Measurements from ENCODE around the gene DSCAML1. TPM values are rescaled to one million over a fixed set of nuclear protein-coding genes. Genes with fewer than 3 reads are reported as not detected.
"Not testable (repeated sequence)": the region's sequence is repeated elsewhere in the genome, so short reads cannot be mapped to it uniquely, and the experiment has no call there.

DSCAML1 gene
- total and polyA plus RNA-seq, 3 donors from 2014 or later, result 1.6 to 6.1 (median 3.0) TPM

GRCh38 chr11:117767071-117767470 lies 29.9 kb downstream of the DSCAML1 start:
- Histone ChIP-seq H3K4me1 (no peaks in the 10 kb centered on the region), H3K27me3 (no peaks in the 10 kb centered on the region), H3K27ac (no peak overlapping the region), H3K4me3 (no peak overlapping the region), H3K36me3 (ENCODE audit: low read depth, missing control alignments) (no peaks in the 10 kb centered on the region), H3K9me3 (no peaks in the 10 kb centered on the region)
- no peak for DNase-seq
- intact Hi-C loops (cut with DNase I; ENCODE audit: low total_unique reads), result no loop called here
- TF ChIP-seq CTCF (IDR thresholded peaks at IDR 0.05) (no peak), POLR2A (IDR thresholded peaks at IDR 0.05) (no peak)
- 90 to 94% methylated on average over 10 of the region's 10 CpGs for WGBS, 2 donors

GRCh38 chr11:117766576-117766975 lies 30.4 kb downstream of the DSCAML1 start:
- Histone ChIP-seq H3K27ac (no peak overlapping the region), H3K27me3 (no peaks in the 10 kb centered on the region), H3K4me3 (no peak overlapping the region), H3K9me3 (no peaks in the 10 kb centered on the region), H3K36me3 (ENCODE audit: low read depth, missing control alignments) (no peaks in the 10 kb centered on the region), H3K4me1 (no peaks in the 10 kb centered on the region)
- DNase-seq, result no peak
- WGBS, 2 donors, result 90 to 92% methylated on average over 9 to 10 of the region's 10 CpGs
- TF ChIP-seq POLR2A (IDR thresholded peaks at IDR 0.05) (no peak), CTCF (IDR thresholded peaks at IDR 0.05) (no peak)
- intact Hi-C loops (cut with DNase I; ENCODE audit: low total_unique reads), result no loop called here

DNA sequence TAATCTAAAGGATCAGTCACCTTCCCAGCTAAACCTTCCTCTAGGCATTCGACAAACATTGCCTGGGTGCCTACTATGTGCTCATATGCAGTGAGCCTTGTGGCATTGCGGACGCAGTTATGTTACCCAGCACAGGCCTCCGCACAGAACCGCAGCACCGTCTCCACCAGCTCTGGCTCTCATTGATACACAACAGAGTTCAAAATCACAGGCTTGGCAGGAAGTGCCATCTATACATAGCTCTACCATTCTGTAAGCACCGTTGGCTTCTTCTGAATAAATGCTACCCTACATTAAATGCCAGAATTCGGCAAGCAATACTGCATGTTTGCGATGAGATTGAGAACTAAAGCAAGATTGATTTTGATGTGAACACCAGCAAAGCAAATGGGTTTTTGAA lies 31.0 kb downstream of the DSCAML1 start:
- TF ChIP-seq CTCF (IDR thresholded peaks at IDR 0.05) (no peak), POLR2A (IDR thresholded peaks at IDR 0.05) (no peak)
- no peak overlapping the region for H3K27ac ChIP-seq

DNA sequence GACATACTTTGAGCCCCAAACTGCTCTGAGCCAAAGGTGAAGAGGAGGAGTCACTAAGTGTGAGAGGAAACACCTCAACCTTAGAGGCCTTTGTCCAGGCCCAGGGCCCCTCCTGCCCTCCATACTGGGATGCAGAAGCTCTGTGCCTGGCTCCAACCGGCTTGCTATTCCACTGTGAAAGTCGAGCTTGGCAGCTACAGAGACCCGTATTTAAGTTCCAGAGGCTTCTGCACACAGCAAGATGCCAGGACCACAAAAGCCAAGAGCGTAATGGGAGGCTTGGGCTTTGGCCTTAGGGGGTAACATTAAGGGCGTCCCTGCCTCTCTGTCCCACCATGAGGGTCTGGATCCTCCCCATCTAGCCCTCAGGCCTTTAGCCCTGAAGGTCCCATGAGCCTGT lies 31.9 kb downstream of the DSCAML1 start:
- no peaks in the 10 kb centered on the region for H3K9me3 ChIP-seq
- no peaks in the 10 kb centered on the region for H3K4me1 ChIP-seq
- WGBS, 2 donors, result 75 to 82% methylated on average over 3 to 5 of the region's 5 CpGs
- no peak overlapping the region for H3K4me3 ChIP-seq
- no peak for DNase-seq
- intact Hi-C loops (cut with DNase I; ENCODE audit: low total_unique reads), result no loop called here
- H3K27ac ChIP-seq, result no peak overlapping the region
- H3K36me3 ChIP-seq (ENCODE audit: low read depth, missing control alignments), result no peaks in the 10 kb centered on the region
- TF ChIP-seq POLR2A (IDR thresholded peaks at IDR 0.05) (no peak), CTCF (IDR thresholded peaks at IDR 0.05) (no peak)
- H3K27me3 ChIP-seq, result no peaks in the 10 kb centered on the region

More for the DNA sequence above, 31.0 kb downstream of the DSCAML1 start:
- H3K9me3 ChIP-seq, result no peaks in the 10 kb centered on the region
- H3K4me1 ChIP-seq, result no peaks in the 10 kb centered on the region
- no peaks in the 10 kb centered on the region for H3K36me3 ChIP-seq (ENCODE audit: low read depth, missing control alignments)
- 93 to 95% methylated on average over 9 of the region's 9 CpGs for WGBS, 2 donors
- DNase-seq, result no peak
- H3K27me3 ChIP-seq, result no peaks in the 10 kb centered on the region
- intact Hi-C loops (cut with DNase I; ENCODE audit: low total_unique reads), result no loop called here
- no peak overlapping the region for H3K4me3 ChIP-seq

DNA sequence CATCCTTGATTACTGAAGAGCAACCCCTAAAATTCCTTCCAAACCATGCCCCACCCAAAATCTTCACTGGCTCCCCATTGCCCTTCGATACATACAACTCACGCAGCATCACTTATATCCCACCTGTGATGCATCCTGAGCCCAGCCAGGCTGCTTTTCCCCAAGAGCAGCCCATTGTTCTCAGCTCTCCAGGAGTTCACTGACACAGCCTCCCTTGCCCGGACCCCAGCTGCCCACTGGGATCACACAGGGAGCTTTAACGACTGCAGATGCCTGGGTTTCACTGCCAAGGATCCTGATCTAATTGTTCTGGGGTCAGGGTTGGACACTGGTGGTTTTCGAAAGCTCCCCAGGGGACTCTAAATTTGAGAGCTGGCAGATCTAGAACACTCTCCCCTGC lies 33.6 kb downstream of the DSCAML1 start:
- WGBS, 2 donors, result 65 to 66% methylated on average over 5 of the region's 5 CpGs
- H3K27me3 ChIP-seq; intact Hi-C loops (cut with DNase I; ENCODE audit: low total_unique reads); H3K9me3 ChIP-seq; H3K36me3 ChIP-seq (ENCODE audit: low read depth, missing control alignments); H3K4me3 ChIP-seq; H3K27ac ChIP-seq; H3K4me1 ChIP-seq; DNase-seq: not testable (repeated sequence)

Data from testis (tissue), 3 donors.